Left renal cortex interstitium (tissue), 4 donors: ENCODE measurements around the gene METTL1. TPM values are rescaled to one million over a fixed set of nuclear protein-coding genes. Genes with fewer than 3 reads are reported as not detected.
"Not testable (repeated sequence)": the region's sequence is repeated elsewhere in the genome, so short reads cannot be mapped to it uniquely, and the experiment has no call there.

Source experiments
- DNase-seq, 4 donors: peaks; one replicate each; pipeline ENCODE4 v3.0.0-alpha.2; 2013; ENCODE audit warnings: low read depth in 4 of 4, low spot score in 2 of 4, missing footprints in 1 of 4
- polyA plus RNA-seq, 4 donors: library from polyadenylated mRNA; unstranded; fragments of 120-200 nt; gene quantifications; one replicate each; pipeline ENCODE4 v1.2.1, GENCODE V29; 2013; ENCODE audit not compliant: insufficient read length in 4 of 4

The METTL1 gene
- polyA plus RNA-seq, 4 donors = 28.4 to 32.0 (median 30.4) TPM

DNA sequence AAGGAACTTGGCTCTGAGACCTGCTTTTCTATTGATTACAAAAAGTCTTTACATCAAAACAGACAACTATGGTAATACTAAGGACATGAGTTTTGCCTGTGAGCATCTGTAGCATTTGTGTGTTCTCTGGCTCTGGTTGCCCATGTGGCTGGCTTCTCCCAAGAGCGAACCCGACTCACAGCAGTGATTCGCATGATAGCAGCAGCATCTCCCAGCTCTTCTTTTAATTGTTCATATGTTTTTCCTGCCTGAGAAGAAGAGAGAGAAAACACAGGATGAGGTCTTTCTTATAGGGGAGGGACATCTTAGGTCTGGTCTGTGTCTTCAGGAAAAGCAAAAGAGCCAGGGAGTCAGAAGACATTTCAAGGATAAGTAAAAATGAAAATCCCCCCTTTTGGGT, 29.1 kb upstream of the METTL1 start:
- no peak for DNase-seq

DNA sequence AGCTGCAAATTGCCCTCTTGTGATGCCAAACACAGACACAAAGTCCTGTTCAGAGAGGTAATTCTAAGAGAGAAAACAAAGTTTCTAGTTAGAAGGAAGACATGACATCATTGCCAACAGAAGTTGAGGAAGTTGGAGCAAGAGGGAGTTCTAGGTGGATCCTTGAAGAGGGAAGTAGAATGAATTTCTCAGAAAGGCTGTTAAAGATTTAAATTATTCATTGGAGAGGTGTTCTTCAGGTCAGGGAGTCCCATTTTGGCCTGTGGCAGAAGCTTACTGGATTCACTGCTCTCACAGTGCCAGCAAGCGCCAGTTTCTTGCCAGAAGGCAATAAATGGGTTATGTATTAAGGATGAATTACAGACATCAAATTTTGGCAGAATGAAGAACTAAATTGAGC, 26.0 kb upstream of the METTL1 start:
- no peak for DNase-seq

GRCh38 chr12:57796996-57797395, 25.1 kb upstream of the METTL1 start:
- no peak for DNase-seq

GRCh38 chr12:57795354-57795753, 23.4 kb upstream of the METTL1 start:
- no peak for DNase-seq

DNA sequence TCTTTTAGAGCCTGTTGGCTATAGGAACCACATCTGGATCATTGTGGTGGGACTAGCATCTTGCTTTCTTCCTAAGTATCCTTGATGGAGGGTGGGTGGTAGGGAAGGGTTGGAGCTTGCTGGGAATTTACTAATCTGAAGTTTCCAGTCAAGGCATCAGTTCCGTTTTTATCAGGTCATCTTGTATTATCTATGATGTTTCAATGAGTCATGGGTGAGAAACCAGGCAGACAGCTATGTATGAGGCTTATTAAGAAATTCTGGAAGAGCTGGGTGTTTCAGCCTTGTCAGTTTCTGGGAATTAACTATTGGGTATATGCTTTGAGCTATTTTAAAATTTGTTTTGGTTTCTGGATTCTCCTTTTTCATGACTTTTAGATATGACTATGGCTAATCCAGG, 22.0 kb upstream of the METTL1 start:
- no peak for DNase-seq

DNA sequence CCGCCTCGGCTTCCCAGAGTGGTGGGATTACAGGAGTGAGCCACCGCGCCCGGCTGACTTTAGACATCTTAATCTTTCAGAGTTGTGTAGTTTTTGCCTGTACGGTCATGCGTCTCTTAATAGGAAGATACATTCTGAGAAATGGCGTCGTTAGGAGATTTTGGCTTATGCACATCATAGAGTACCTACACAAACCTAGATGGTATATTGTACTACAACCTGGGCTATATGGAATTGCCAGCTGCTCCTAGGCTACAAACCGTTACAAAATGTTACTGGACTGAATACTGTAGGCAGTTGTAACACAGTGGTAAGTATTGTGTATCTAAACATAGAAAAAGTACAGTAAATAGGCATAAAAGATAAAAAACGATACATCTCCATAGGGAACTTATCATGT, 12.0 kb upstream of the METTL1 start:
- no peak for DNase-seq

DNA sequence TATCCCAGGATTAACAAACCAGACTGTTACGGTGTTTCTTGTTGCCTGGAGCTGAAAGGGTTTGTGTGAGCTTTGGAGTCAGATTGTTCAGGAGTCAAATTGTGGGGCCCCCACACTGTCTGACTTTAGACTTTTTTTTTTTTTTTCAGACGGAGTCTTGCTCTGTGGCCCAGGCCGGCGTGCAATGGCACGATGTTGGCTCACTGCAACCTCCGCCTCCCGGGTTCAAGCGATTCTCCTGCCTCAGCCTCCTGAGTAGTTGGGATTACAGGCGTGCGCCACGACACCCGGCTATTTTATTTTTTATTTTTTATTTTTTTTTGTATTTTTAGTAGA, 11.5 kb upstream of the METTL1 start:
- DNase-seq = no peak

GRCh38 chr12:57782608-57783465, 10.9 kb upstream of the METTL1 start, which contains the start of gene TSFM:
TSS of gene TSFM (plus strand) at chr12:57782787. CDS start at chr12:57782802, 15 bp downstream.
- peak; percentile 67 to 95 (median 87) for DNase-seq

DNA sequence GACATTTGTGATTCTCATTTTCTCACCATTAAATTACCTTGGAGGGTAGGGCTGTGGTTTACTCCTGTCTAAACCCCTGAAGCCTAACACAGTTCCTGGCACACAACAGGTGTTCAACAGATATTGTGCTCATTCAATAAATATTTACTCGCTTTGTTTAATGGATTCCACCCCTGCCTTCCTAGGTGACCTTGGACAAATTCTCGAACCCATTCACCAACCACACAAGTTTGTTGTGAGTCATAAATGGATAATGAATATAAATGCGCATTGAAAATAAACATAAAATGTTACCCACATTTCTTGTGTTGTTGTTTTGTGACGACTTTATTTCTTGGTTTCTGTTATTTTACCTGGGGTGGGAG, 10.3 kb upstream of the METTL1 start:
- DNase-seq = no peak

DNA sequence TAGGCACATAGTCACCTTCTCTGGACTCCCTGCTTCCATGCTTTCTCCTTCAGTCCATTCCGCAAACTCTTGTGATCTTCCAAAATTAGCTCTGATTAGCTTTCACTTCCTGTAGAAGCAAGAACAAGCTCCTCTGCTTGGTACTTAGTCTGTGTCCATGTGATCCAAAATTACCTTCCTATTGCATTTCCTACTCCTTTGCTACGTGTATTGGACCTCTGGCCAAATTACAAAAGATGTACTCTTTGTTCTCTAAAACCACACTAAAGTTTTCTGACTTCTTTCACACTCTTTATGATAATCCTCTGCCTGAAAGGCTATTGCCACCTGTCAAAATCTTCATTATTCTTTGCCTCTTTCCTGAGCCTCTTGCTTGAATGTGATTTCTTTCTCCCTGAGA, 9.9 kb upstream of the METTL1 start:
- DNase-seq = no peak

GRCh38 chr12:57781244-57781643, 9.3 kb upstream of the METTL1 start:
- DNase-seq = no peak

GRCh38 chr12:57780284-57780897, 8.5 kb upstream of the METTL1 start:
- DNase-seq = no peak

DNA sequence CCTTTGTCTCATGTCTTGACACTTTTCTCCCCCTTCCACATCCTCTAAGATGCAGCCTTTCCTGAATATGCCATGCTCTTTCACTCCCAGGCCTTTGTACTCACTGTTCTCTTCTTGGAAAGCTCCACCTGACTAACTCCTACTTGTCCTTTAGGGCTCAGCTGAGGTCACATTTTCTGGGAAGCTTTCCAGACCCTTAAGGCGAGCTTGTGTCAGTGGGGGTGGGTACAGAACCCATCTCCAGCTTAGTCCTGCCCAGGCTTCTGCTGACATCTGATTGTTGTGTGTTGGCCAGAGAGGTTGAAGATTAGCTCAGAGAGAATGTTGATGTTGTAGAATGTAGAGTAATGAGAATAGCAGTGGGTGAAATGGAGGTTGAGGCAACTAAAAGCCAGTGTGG, 7.8 kb upstream of the METTL1 start:
- DNase-seq = no peak

- no peak for DNase-seq
Observed at GRCh38 chr12:57777911-57778310, 6.0 kb upstream of the METTL1 start.

DNA sequence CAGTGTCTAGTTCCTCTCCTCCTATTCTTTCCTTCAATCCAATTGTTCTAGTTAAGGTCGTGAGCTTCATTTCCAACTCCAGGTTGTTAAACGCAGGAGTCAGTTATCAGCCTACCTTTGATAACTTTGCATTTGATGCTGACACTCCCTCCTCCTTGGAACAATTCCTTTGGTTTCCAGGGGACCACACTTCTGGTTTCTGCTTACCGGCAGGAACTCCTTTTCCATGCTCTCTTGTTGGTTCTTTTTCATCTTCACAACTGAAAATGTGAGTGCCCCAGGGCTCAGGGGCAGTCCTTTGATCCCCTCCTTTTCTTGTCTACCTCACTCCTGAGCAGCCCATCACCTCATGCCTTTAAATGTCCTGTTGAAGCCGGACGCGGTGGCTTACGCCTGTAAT, 5.5 kb upstream of the METTL1 start:
- no peak for DNase-seq

DNA sequence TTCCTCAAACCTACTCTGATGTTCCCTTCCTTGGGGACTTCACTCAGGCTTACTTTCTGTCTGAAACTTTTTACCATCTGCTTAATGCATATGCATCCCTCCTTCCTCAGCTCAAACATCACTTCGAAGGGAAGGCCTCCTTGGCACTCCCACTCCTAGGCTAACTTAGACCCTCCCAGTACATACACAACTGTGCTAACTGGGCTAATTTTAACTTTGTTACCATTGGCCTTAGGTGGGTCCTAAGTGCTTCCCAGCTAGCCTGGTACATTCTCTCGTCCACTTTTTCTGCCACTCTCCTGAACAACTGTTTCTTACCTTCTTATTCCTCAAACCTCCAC, 4.3 kb upstream of the METTL1 start:
- DNase-seq = no peak

- no peak for DNase-seq
Observed at GRCh38 chr12:57775563-57776246, 3.8 kb upstream of the METTL1 start.

- no peak for DNase-seq
Observed at GRCh38 chr12:57775044-57775443, 3.1 kb upstream of the METTL1 start.

GRCh38 chr12:57774634-57775033, 2.7 kb upstream of the METTL1 start:
- DNase-seq = not testable (repeated sequence)

DNA sequence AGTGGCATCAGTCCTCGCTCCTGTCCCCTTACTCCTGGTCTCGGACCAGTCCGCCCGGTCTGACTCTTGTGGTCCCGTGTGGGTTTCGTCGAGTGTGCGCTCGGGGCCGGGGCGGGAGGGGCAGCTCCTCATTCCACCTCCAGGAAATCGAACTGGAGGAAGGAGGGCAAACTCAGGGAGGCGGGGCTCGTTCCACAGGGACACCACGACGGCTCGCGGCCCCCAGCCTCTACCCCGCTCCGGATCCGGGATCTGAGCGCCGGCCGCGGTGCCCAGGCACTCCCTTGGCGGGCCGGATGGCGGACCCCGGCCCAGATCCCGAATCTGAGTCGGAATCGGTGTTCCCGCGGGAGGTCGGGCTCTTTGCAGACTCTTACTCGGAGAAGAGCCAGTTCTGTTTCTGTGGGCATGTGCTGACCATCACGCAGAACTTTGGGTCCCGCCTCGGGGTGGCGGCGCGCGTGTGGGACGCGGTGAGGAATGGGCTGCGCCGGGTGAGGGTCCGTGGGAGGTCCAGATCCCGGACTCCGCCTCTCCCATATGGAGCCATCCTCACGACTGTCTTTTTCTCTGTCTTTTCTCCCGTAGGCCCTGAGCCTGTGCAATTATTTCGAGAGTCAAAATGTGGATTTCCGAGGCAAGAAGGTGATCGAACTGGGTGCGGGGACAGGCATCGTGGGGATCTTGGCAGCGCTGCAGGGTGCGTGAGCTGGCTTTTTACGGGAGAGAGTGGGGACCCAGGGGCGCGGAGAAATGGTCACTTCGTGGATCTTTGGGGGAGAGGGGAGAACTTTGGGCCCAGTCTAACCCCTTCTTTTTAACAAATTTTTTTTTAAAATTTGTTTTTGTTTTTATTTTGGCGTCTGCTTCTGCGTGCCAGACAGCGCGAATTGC, 771 bp upstream of the METTL1 start, which contains the start of gene EEF1AKMT3:
Gene EEF1AKMT3 (plus strand): TSS at position 186 of the 894 bp plus-strand sequence. CDS start 111 bp downstream, at position 297.
- DNase-seq = no peak
